ENCODE data around the gene TUBB6. TPM values are rescaled to one million over a fixed set of nuclear protein-coding genes. Genes with fewer than 3 reads are reported as not detected.

The TUBB6 gene
- total RNA-seq, 4 donors from 2014 or later: 599 to 1,574 (median 1,002) TPM

- intact Hi-C loops (cut with DNase I): loop anchor here (5.0 to 10.0 kb wide), 3 partner anchors 41 to 571 kb away; partner anchors contain the start of genes PTPN2 and SEH1L
- DNase-seq (ENCODE audit: extremely low spot score): no peak
- Histone ChIP-seq H3K27me3 (no peaks in the 10 kb centered on the region), H3K4me3 (no peak overlapping the region), H3K4me1 (peaks cover 44 to 55% (median 50%) of the 10 kb centered on the region in 4 donors), H3K27ac (replicated peaks in 1 of 4) (no peak overlapping the region), H3K36me3 (peaks cover 8 to 22% (median 12%) of the 10 kb centered on the region in 4 donors), H3K9me3 (no peaks in the 10 kb centered on the region)
- TF ChIP-seq POLR2A (IDR thresholded peaks at IDR 0.05; ENCODE audit: low read depth): no peak
- WGBS: 63% methylated on average over 2 of the region's 2 CpGs
These were observed 65.7 kb downstream of the TUBB6 start for GRCh38 chr18:12373771-12374116.

GRCh38 chr18:12374401-12374800, 66.4 kb downstream of the TUBB6 start:
- Histone ChIP-seq H3K4me1 (peaks cover 40 to 55% (median 50%) of the 10 kb centered on the region in 4 donors), H3K27ac (replicated peaks in 1 of 4) (no peak overlapping the region), H3K27me3 (no peaks in the 10 kb centered on the region), H3K36me3 (peaks cover 2 to 16% (median 5%) of the 10 kb centered on the region in 4 donors), H3K4me3 (no peak overlapping the region), H3K9me3 (no peaks in the 10 kb centered on the region)
- no peak for DNase-seq (ENCODE audit: extremely low spot score)
- intact Hi-C loops (cut with DNase I): loop anchor here (5.0 to 10.0 kb wide), 3 partner anchors 42 to 570 kb away; partner anchors contain the start of genes PTPN2 and SEH1L
- 93% methylated on average over 6 of the region's 6 CpGs for WGBS
- TF ChIP-seq EP300 (IDR thresholded peaks at IDR 0.05) (no peak), POLR2AphosphoS5 (IDR thresholded peaks at IDR 0.05) (no peak), POLR2A (IDR thresholded peaks at IDR 0.05; ENCODE audit: low read depth) (no peak), CTCF (IDR thresholded peaks at IDR 0.05) (no peak)

Small RNA genes lying within 50 kb of the gene (small RNA-seq; reads per million reads assigned to genes)
- gene RNU6-170P: 0 reads per million in 3 donors

Other genes starting within 250 kb of the TUBB6 start
- gene ANKRD62, start 214.4 kb upstream of the TUBB6 start, total RNA-seq: under 1 TPM in 1 of 4 donors, not detected in 3; 0.06 TPM
- gene CIDEA, start 53.9 kb upstream of the TUBB6 start, total RNA-seq: not detected
- 10 to 100 TPM; 39.8 to 47.7 (median 41.7) TPM for gene AFG3L2, start 69.0 kb downstream of the TUBB6 start, total RNA-seq
- gene PRELID3A, start 99.7 kb downstream of the TUBB6 start, total RNA-seq: 1 to 10 TPM; 3.0 to 6.3 (median 4.4) TPM

All from esophagus muscularis mucosa (tissue), 4 donors.